MCF 10A (cell line): Measurements from ENCODE around the gene ZDHHC17. TPM values are rescaled to one million over a fixed set of nuclear protein-coding genes. Genes with fewer than 3 reads are reported as not detected.

Experiments used
- BruUV-seq: library from RNA; stranded (reverse); fragments of 400-500 nt; replicated peaks from 2 replicates; lab custom pipeline; 2021; lab: Mats Ljungman, UMichigan
- CTCF ChIA-PET: fragments of 300-600 bp; sonication (Branson Sonifier 250); formaldehyde crosslinking; extraction: SDS; loops from one replicate; lab custom pipeline; 2021; ENCODE audit warnings: antibody characterized with exemption, inconsistent platforms; lab: Yijun Ruan, JAX
- POLR2A ChIA-PET: fragments of 300-600, 350-650 bp; sonication (Branson Sonifier 250); formaldehyde crosslinking; extraction: SDS; loops from one replicate; lab custom pipeline; 2020; ENCODE audit warnings: antibody characterized with exemption, inconsistent platforms; lab: Yijun Ruan, JAX
- DNase-seq: peaks from one replicate; pipeline ENCODE4 v3.0.0-alpha.2; 2018; ENCODE audit not compliant: unreplicated experiment
- H3K27ac Mint-ChIP-seq: one replicate; pipeline ENCODE4 v1.8.0; 2022; ENCODE audit warnings: mild to moderate bottlenecking, low read depth, mixed read lengths; ENCODE audit not compliant: unreplicated experiment
- H3K27me3 Mint-ChIP-seq: one replicate; pipeline ENCODE4 v1.8.0; 2022; ENCODE audit warnings: mixed read lengths; ENCODE audit not compliant: insufficient read depth, unreplicated experiment
- H3K36me3 Mint-ChIP-seq: one replicate; pipeline ENCODE4 v1.8.0; 2022; ENCODE audit warnings: mild to moderate bottlenecking, moderate library complexity, mixed read lengths; ENCODE audit not compliant: insufficient read depth, unreplicated experiment
- H3K4me1 Mint-ChIP-seq: one replicate; pipeline ENCODE4 v1.8.0; 2022; ENCODE audit warnings: mixed read lengths; ENCODE audit not compliant: insufficient read depth, unreplicated experiment
- H3K4me3 Mint-ChIP-seq: one replicate; pipeline ENCODE4 v1.8.0; 2022; ENCODE audit warnings: mild to moderate bottlenecking, moderate library complexity, mixed read lengths; ENCODE audit not compliant: unreplicated experiment
- H3K9me3 Mint-ChIP-seq: one replicate; pipeline ENCODE4 v1.8.0; 2022; ENCODE audit warnings: mixed read lengths; ENCODE audit not compliant: unreplicated experiment
- CTCF ChIP-seq: fragments of 200-600 bp; IDR thresholded peaks from one replicate; pipeline ENCODE4 v1.8.0; 2022; ENCODE audit warnings: antibody characterized with exemption, mild to moderate bottlenecking; ENCODE audit not compliant: unreplicated experiment
- intact Hi-C: fragments of 100-400 bp; cut with micrococcal nuclease; formaldehyde crosslinking; loops from 2 replicates; pipeline ENCODE4 v1.14.1; 2022
- total RNA-seq: library from RNA; stranded (reverse); gene quantifications from 2 replicates; pipeline ENCODE4 v1.2.3, GENCODE V29; 2022

ZDHHC17 gene
- total RNA-seq, 1 experiment from 2014 or later: 26.9 TPM

- H3K4me1 Mint-ChIP-seq: no peaks in the 10 kb centered on the region
- no peaks in the 10 kb centered on the region for H3K27me3 Mint-ChIP-seq
- H3K4me3 Mint-ChIP-seq: no peak overlapping the region
- no TSS peak for BruUV-seq
- intact Hi-C loops: no loop called here
- ChIA-PET POLR2A (no interaction called here), CTCF (interaction anchor here (1.1 kb wide), 1 partner anchor 55 kb away, joined by 3 read pairs; no protein-coding TSS in a partner anchor)
- no peak for DNase-seq
- peaks cover 11% of the 10 kb centered on the region for H3K9me3 Mint-ChIP-seq
- H3K36me3 Mint-ChIP-seq: no peaks in the 10 kb centered on the region
- no peak for TF ChIP-seq CTCF
- no peak overlapping the region for H3K27ac Mint-ChIP-seq
These were observed 23.4 kb upstream of the ZDHHC17 start for GRCh38 chr12:76740501-76740900.

GRCh38 chr12:76745343-76745742 lies 18.6 kb upstream of the ZDHHC17 start:
- no peaks in the 10 kb centered on the region for H3K27me3 Mint-ChIP-seq
- intact Hi-C loops: no loop called here
- no peak overlapping the region for H3K27ac Mint-ChIP-seq
- H3K4me3 Mint-ChIP-seq: no peak overlapping the region
- ChIA-PET POLR2A (no interaction called here), CTCF (no interaction called here)
- TF ChIP-seq CTCF: no peak
- no peaks in the 10 kb centered on the region for H3K9me3 Mint-ChIP-seq
- H3K36me3 Mint-ChIP-seq: no peaks in the 10 kb centered on the region
- BruUV-seq: no TSS peak
- H3K4me1 Mint-ChIP-seq: no peaks in the 10 kb centered on the region
- no peak for DNase-seq

GRCh38 chr12:76746516-76746915 lies 17.4 kb upstream of the ZDHHC17 start:
- POLR2A ChIA-PET: no interaction called here
- H3K4me3 Mint-ChIP-seq: no peak overlapping the region
- BruUV-seq: no TSS peak
- CTCF ChIA-PET: interaction anchor here (0.6 to 1.0 kb wide), 3 partner anchors 7 to 209 kb away, joined by 3 read pairs; no protein-coding TSS in a partner anchor
- no peaks in the 10 kb centered on the region for H3K27me3 Mint-ChIP-seq
- H3K9me3 Mint-ChIP-seq: no peaks in the 10 kb centered on the region
- intact Hi-C loops: no loop called here
- DNase-seq: no peak
- no peak for TF ChIP-seq CTCF
- H3K36me3 Mint-ChIP-seq: no peaks in the 10 kb centered on the region
- H3K4me1 Mint-ChIP-seq: no peaks in the 10 kb centered on the region
- no peak overlapping the region for H3K27ac Mint-ChIP-seq

GRCh38 chr12:76747245-76747644 lies 16.7 kb upstream of the ZDHHC17 start:
- ChIA-PET POLR2A (no interaction called here), CTCF (interaction anchor here (0.7 to 1.0 kb wide), 2 partner anchors 31 to 208 kb away, joined by 3 read pairs; no protein-coding TSS in a partner anchor)
- TF ChIP-seq CTCF: no peak
- no peak for DNase-seq
- Mint-ChIP-seq H3K9me3 (no peaks in the 10 kb centered on the region), H3K4me3 (no peak overlapping the region), H3K36me3 (no peaks in the 10 kb centered on the region), H3K27ac (no peak overlapping the region), H3K27me3 (no peaks in the 10 kb centered on the region), H3K4me1 (no peaks in the 10 kb centered on the region)
- BruUV-seq: no TSS peak
- intact Hi-C loops: no loop called here
